NT2/D1 (cell line): ENCODE measurements around the gene EIF4EBP2.

ENCODE experiments used
- YY1 ChIP-seq: IDR thresholded peaks from 2 replicates; pipeline ENCODE4 v1.6.1; 2011; ENCODE audit not compliant: insufficient read length, insufficient read depth
- ZNF274 ChIP-seq: IDR thresholded peaks from 2 replicates; pipeline ENCODE4 v1.6.1; 2011; ENCODE audit warnings: mild to moderate bottlenecking, low read depth, low read length

DNA sequence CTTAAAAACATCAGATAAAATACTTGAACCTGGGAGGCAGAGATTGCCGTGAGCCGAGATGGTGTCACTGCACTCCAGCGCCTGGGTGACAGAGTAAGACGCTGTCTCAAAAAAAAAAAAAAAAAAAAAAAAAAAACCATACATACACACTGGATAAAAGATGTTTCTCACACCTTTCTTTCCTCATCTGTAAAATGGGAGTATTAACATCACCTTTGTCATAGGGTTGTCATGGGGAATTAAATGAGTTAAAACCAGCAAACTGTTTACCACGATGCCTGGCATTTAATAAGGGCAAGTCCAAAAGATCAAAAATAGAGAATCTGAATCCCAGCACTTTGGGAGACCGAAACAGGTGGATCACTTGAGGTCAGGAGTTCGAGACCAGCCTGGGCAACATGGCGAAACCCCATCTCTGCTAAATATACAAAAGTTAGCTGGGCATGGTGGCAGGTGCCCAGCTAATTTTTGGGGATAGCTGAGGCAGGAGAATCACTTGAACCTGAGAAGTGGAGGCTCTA is 34.4 kb upstream of the EIF4EBP2 start:
- TF ChIP-seq YY1 (no peak), ZNF274 (no peak)
